Tibial nerve (tissue), 4 donors: ENCODE data around the gene KLF1.

Experiments
- CTCF ChIP-seq, 5 experiments: fragments of 200-600 bp in 3 of 5; fragments of 450-650 bp in 2 of 5; sonication (generic) in 3 of 5; IDR thresholded peaks; one replicate each; pipeline ENCODE4 v1.5.1; 2016 to 2019; ENCODE audit warnings: antibody characterized with exemption in 5 of 5, mild to moderate bottlenecking in 3 of 5, moderate library complexity in 2 of 5
- EP300 ChIP-seq, 2 donors: sonication (generic); formaldehyde crosslinking; IDR thresholded peaks; one replicate each; pipeline ENCODE4 v1.6.1; 2017; ENCODE audit warnings: antibody characterized with exemption in 2 of 2, mild to moderate bottlenecking in 1 of 2
- POLR2A ChIP-seq, 2 donors: fragments of 450-650 bp; IDR thresholded peaks; one replicate each; pipeline ENCODE4 v1.6.1; 2017; ENCODE audit warnings: antibody characterized with exemption in 2 of 2, mild to moderate bottlenecking in 2 of 2, moderate library complexity in 2 of 2

- TF ChIP-seq POLR2A (IDR thresholded peaks at IDR 0.05), result no peak
- TF ChIP-seq CTCF (IDR thresholded peaks at IDR 0.05), result no peak
- TF ChIP-seq EP300 (IDR thresholded peaks at IDR 0.05), result no peak
Observed at GRCh38 chr19:12930002-12930645, 43.1 kb upstream of the KLF1 start.
